ENCODE results near the gene AGBL3.

Gene AGBL3

DNA sequence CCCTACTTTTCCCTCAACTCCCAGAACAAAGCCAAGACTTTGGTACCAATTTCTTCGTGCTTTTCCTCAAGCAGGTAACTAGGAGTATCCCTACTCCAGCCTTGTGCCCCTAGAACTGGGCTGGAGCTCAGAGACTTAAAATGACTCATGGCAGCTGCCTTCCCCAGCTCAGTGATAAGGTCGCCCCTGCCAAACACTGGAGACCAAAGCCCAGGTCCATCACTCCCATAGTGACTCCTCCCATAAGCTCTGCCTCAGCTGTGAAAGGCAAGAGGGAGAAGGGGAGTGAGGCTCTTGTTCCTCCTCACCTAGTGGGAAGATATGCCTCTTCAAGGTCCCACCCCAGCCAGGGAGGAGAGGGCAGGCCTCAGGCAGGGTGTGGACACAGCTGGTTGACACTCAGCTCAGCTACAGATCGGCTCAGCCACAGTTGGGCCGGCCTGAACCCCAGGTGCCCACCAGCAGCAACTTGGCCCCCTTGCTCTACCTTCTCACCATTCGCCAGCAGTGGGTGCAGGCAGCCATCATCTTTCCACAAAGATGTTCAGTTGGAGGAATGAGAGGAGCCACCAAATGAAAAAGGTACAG lies 198.0 kb downstream of the AGBL3 start:
- H3K4me3 ChIP-seq (replicated peaks; ENCODE audit: low read depth, low read length), result no peak overlapping the region
- TF ChIP-seq, protein P1, sequence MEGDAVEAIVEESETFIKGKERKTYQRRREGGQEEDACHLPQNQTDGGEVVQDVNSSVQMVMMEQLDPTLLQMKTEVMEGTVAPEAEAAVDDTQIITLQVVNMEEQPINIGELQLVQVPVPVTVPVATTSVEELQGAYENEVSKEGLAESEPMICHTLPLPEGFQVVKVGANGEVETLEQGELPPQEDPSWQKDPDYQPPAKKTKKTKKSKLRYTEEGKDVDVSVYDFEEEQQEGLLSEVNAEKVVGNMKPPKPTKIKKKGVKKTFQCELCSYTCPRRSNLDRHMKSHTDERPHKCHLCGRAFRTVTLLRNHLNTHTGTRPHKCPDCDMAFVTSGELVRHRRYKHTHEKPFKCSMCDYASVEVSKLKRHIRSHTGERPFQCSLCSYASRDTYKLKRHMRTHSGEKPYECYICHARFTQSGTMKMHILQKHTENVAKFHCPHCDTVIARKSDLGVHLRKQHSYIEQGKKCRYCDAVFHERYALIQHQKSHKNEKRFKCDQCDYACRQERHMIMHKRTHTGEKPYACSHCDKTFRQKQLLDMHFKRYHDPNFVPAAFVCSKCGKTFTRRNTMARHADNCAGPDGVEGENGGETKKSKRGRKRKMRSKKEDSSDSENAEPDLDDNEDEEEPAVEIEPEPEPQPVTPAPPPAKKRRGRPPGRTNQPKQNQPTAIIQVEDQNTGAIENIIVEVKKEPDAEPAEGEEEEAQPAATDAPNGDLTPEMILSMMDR (IDR thresholded peaks at IDR 0.05; ENCODE audit: low read depth, low read length, missing control alignments), result no peak
- no peak for DNase-seq (ENCODE audit: extremely low read depth, low read depth)

Measured in HFF-Myc (cell line).